Endothelial cell of umbilical vein (primary cell): Measurements from ENCODE around the gene BCL2L2. TPM values are rescaled to one million over a fixed set of nuclear protein-coding genes. Genes with fewer than 3 reads are reported as not detected.

ENCODE experiments used
- BruUV-seq: library from RNA; stranded (reverse); fragments of 400-500 nt; replicated peaks from 2 replicates; lab custom pipeline; 2021; lab: Mats Ljungman, UMichigan
- CTCF ChIA-PET: fragments of 300-600, 350-600 bp; sonication (Branson Sonifier 250); formaldehyde crosslinking; loops from one replicate; lab custom pipeline; 2021; ENCODE audit warnings: antibody characterized with exemption, inconsistent platforms; lab: Charles Lee
- POLR2A ChIA-PET: fragments of 300-600, 350-600 bp; sonication (Branson Sonifier 250); formaldehyde crosslinking; loops from one replicate; lab custom pipeline; 2021; ENCODE audit warnings: antibody characterized with exemption, inconsistent platforms; lab: Charles Lee
- DNase-seq: peaks from one replicate; pipeline ENCODE4 v3.0.0-alpha.2; 2011; ENCODE audit warnings: low read depth, low spot score
- FAIRE-seq: peaks from 2 replicates; lab custom pipeline; 2011; peaks lifted over from hg19 to GRCh38; lab: Jason Lieb, UNC
- H2AFZ ChIP-seq: 2 replicates; pipeline ENCODE4 v1.6.0; 2012; ENCODE audit warnings: low read depth, low read length, control low read depth, inconsistent platforms
- H3K27ac ChIP-seq: 2 replicates; pipeline ENCODE4 v1.5.1; 2011; ENCODE audit warnings: low read depth, mild to moderate bottlenecking, control low read depth, low read length, moderate library complexity; ENCODE audit not compliant: insufficient read depth
- H3K27me3 ChIP-seq, 2 experiments: 2 replicates each; pipeline versions ENCODE4 v1.6.0 to v1.6.1; 2011; ENCODE audit warnings: low read length in 2 of 2, mixed read lengths in 1 of 2; ENCODE audit not compliant: control insufficient read depth in 2 of 2, insufficient read depth in 2 of 2
- H3K36me3 ChIP-seq, 2 experiments: 2 replicates in 1 of 2; 3 replicates in 1 of 2; pipeline ENCODE4 v1.5.1; 2011; ENCODE audit warnings: low read length in 2 of 2, mild to moderate bottlenecking in 1 of 2, moderate library complexity in 1 of 2; ENCODE audit not compliant: control insufficient read depth in 2 of 2, insufficient read depth in 2 of 2; ENCODE audit errors: extremely low read depth in 1 of 2
- H3K4me1 ChIP-seq: 3 replicates; pipeline ENCODE4 v1.5.1; 2011; ENCODE audit warnings: mild to moderate bottlenecking, low read length; ENCODE audit not compliant: control insufficient read depth, insufficient read depth; ENCODE audit errors: extremely low read depth
- H3K4me2 ChIP-seq: 2 replicates; pipeline ENCODE4 v1.6.1; 2011; ENCODE audit warnings: low read length, control low read depth, mixed read lengths; ENCODE audit not compliant: insufficient read depth
- H3K4me3 ChIP-seq, 3 experiments: fragments of 200-600 bp in 1 of 3; sonication (generic), shearing (Covaris generic) in 1 of 3; replicated peaks in 1 of 3; 2 replicates each; pipeline ENCODE4 v1.5.1; 2011 to 2016; ENCODE audit warnings: control low read depth in 3 of 3, low read length in 3 of 3, mild to moderate bottlenecking in 2 of 3, inconsistent platforms in 1 of 3, low read depth in 1 of 3, moderate library complexity in 1 of 3; ENCODE audit not compliant: insufficient read depth in 1 of 3
- H3K79me2 ChIP-seq: 2 replicates; pipeline ENCODE4 v1.6.0; 2012; ENCODE audit warnings: low read length, inconsistent platforms; ENCODE audit not compliant: control insufficient read depth, insufficient read depth
- H3K9ac ChIP-seq: replicated peaks from 2 replicates; pipeline ENCODE3; 2011; ENCODE audit warnings: low read length, control low read depth; ENCODE audit not compliant: insufficient read depth; ENCODE audit errors: extremely low read depth
- H3K9me1 ChIP-seq: replicated peaks from 3 replicates; pipeline ENCODE4 v1.6.0; 2011; ENCODE audit warnings: mild to moderate bottlenecking, low read length; ENCODE audit not compliant: control insufficient read depth, insufficient read depth; ENCODE audit errors: extremely low read depth
- H3K9me3 ChIP-seq: replicated peaks from 2 replicates; pipeline ENCODE4 v1.5.1; 2012; ENCODE audit warnings: low read length, inconsistent platforms; ENCODE audit not compliant: control insufficient read depth, insufficient read depth
- H4K20me1 ChIP-seq: replicated peaks from 2 replicates; pipeline ENCODE3; 2011; ENCODE audit warnings: mild to moderate bottlenecking, low read length; ENCODE audit not compliant: control insufficient read depth, insufficient read depth; ENCODE audit errors: extremely low read depth
- CTCF ChIP-seq, 2 donors: IDR thresholded peaks; 1 replicate in 1 of 2; 2 replicates in 1 of 2; pipeline ENCODE4 v1.5.1; 2011; ENCODE audit warnings: low read length in 2 of 2, mild to moderate bottlenecking in 2 of 2, moderate library complexity in 2 of 2, control low read depth in 1 of 2, inconsistent platforms in 1 of 2, low read depth in 1 of 2; ENCODE audit not compliant: insufficient read depth in 1 of 2; ENCODE audit errors: extremely low read depth in 1 of 2
- EZH2 ChIP-seq: IDR thresholded peaks from 2 replicates; pipeline ENCODE4 v1.6.1; 2012; ENCODE audit warnings: borderline replicate concordance, low read depth, mild to moderate bottlenecking, moderate library complexity, low read length, inconsistent platforms; ENCODE audit not compliant: severe bottlenecking
- FOS ChIP-seq: IDR thresholded peaks from 2 replicates; pipeline ENCODE4 v1.6.1; 2011; ENCODE audit warnings: mild to moderate bottlenecking, low read length, moderate library complexity, borderline replicate concordance; ENCODE audit not compliant: insufficient read depth
- GATA2 ChIP-seq: IDR thresholded peaks from 2 replicates; pipeline ENCODE4 v1.7.0; 2011; ENCODE audit warnings: low read depth, mild to moderate bottlenecking, moderate library complexity, mixed read lengths, low read length; ENCODE audit not compliant: insufficient read length, insufficient read depth
- JUN ChIP-seq: IDR thresholded peaks from 2 replicates; pipeline ENCODE4 v1.6.1; 2011; ENCODE audit warnings: borderline replicate concordance, low read depth; ENCODE audit not compliant: insufficient read length, insufficient read depth
- MAX ChIP-seq: IDR thresholded peaks from 2 replicates; pipeline ENCODE4 v1.6.1; 2011; ENCODE audit not compliant: insufficient read depth, insufficient read length
- MYC ChIP-seq: IDR thresholded peaks from one replicate; pipeline ENCODE4 v1.6.1; 2011; ENCODE audit warnings: mild to moderate bottlenecking, low read depth, low read length
- POLR2A ChIP-seq: IDR thresholded peaks from 2 replicates; pipeline ENCODE4 v1.6.1; 2012; ENCODE audit warnings: low read depth, mild to moderate bottlenecking, control low read depth, low read length
- POLR2AphosphoS5 ChIP-seq: IDR thresholded peaks from 2 replicates; pipeline ENCODE4 v1.6.1; 2012; ENCODE audit warnings: low read depth, mild to moderate bottlenecking, control low read depth, low read length, moderate library complexity; ENCODE audit not compliant: insufficient read depth
- dilution Hi-C: fragments of 300-500 bp; cut with MboI; formaldehyde crosslinking; loops from one replicate; pipeline ENCODE4 v1.15.0; 2019; ENCODE audit warnings: low sequenced_read_pairs; ENCODE audit not compliant: extremely low pct_ligation_motif_present
- intact Hi-C: fragments of 100-400 bp; cut with micrococcal nuclease; formaldehyde crosslinking; loops from one replicate; pipeline ENCODE4 v1.10.0; 2022
- polyA plus RNA-seq, 4 experiments: library from polyadenylated mRNA; depleted of rRNA in 3 of 4; stranded (reverse) in 3 of 4; unstranded in 1 of 4; fragments of >200 nt; gene quantifications; 2 replicates each; pipeline versions ENCODE4 v1.2.1 to v1.2.3, GENCODE V29; 2011 to 2012; ENCODE audit warnings: missing spikeins in 1 of 4
- total RNA-seq: library from RNA; stranded (reverse); gene quantifications from 2 replicates; pipeline ENCODE4 v1.2.3, GENCODE V29; 2021

The BCL2L2 gene
- total and polyA plus RNA-seq, 2 donors (not counting 3 experiments of a cell fraction or from before 2014, with no cell fraction given), result 19.9 to 24.3 TPM

- no peaks in the 10 kb centered on the region for H3K36me3 ChIP-seq
- dilution Hi-C loops, result no loop called here
- BruUV-seq, result no TSS peak
- H3K79me2 ChIP-seq, result no peaks in the 10 kb centered on the region
- ChIA-PET CTCF (interaction anchor here (0.5 to 2.9 kb wide), 10 partner anchors 8 to 226 kb away, joined by 3 to 23 read pairs (median 4); partner anchors contain the start of genes HOMEZ and PABPN1), POLR2A (interaction anchor here (0.7 kb wide), 1 partner anchor 186 kb away, joined by 3 read pairs; no protein-coding TSS in a partner anchor)
- no peak overlapping the region for H3K4me3 ChIP-seq
- H3K4me2 ChIP-seq, result no peak overlapping the region
- DNase-seq, result peak; percentile 55
- peaks cover under 1% of the 10 kb centered on the region for H3K4me1 ChIP-seq
- peak; percentile 83 for FAIRE-seq
- TF ChIP-seq FOS, result no peak
- peak; percentile 85 to 87 for TF ChIP-seq CTCF (IDR thresholded peaks at IDR 0.05; ENCODE audit: extremely low read depth in 1 of 2, insufficient read depth in 1 of 2, low read depth in 1 of 2, low read length in 2 of 2)
- TF ChIP-seq EZH2, result no peak
- TF ChIP-seq POLR2AphosphoS5, result no peak
- TF ChIP-seq POLR2A, result no peak
- no peak for TF ChIP-seq MYC
- no peak for TF ChIP-seq JUN
- no peak for TF ChIP-seq GATA2
- TF ChIP-seq MAX, result no peak
- H4K20me1 ChIP-seq, result no peaks in the 10 kb centered on the region
- peaks cover 6% of the 10 kb centered on the region in 2 experiments for H3K27me3 ChIP-seq
- no peak overlapping the region for H3K9ac ChIP-seq
- no peak overlapping the region for H3K27ac ChIP-seq
- H3K9me1 ChIP-seq, result no peaks in the 10 kb centered on the region
- no peak overlapping the region for H2AFZ ChIP-seq
- intact Hi-C loops, result loop anchor here (1.0 kb wide), 2 partner anchors 9 to 30 kb away; partner anchors contain the start of gene HOMEZ
- H3K9me3 ChIP-seq, result no peaks in the 10 kb centered on the region
Observed at GRCh38 chr14:23294734-23295561, 11.7 kb upstream of the BCL2L2 start.
